DND-41 (cell line): ENCODE results near the gene STON2.

ENCODE experiments used
- CTCF ChIP-seq: IDR thresholded peaks from 2 replicates; pipeline ENCODE4 v1.5.1; 2012; ENCODE audit warnings: borderline replicate concordance, low read length, moderate library complexity, mild to moderate bottlenecking; ENCODE audit not compliant: poor library complexity, severe bottlenecking; ENCODE audit errors: extremely low read depth
- EZH2 ChIP-seq: IDR thresholded peaks from 3 replicates; pipeline ENCODE4 v1.6.1; 2012; ENCODE audit warnings: borderline replicate concordance, low read depth, mild to moderate bottlenecking, moderate library complexity, low read length, inconsistent platforms; ENCODE audit not compliant: severe bottlenecking

GRCh38 chr14:81414123-81414522 lies 14.0 kb upstream of the STON2 start:
- TF ChIP-seq CTCF (no peak), EZH2 (no peak)
